PFSK-1 (cell line): Measurements from ENCODE around the gene LMX1A.

ENCODE experiments used
- FOXP2 ChIP-seq: optimal IDR thresholded peaks from 2 replicates; pipeline ENCODE3; 2011; ENCODE audit warnings: borderline replicate concordance, control low read depth, inconsistent platforms; ENCODE audit not compliant: insufficient read depth; ENCODE audit errors: extremely low read length, extremely low read depth
- POLR2AphosphoS5 ChIP-seq: IDR thresholded peaks from 2 replicates; pipeline ENCODE4 v1.6.1; 2012; ENCODE audit warnings: low read depth, mild to moderate bottlenecking, control low read depth, low read length, moderate library complexity
- SIN3A ChIP-seq: IDR thresholded peaks from 2 replicates; pipeline ENCODE4 v1.6.1; 2012; ENCODE audit warnings: mild to moderate bottlenecking, low read length, moderate library complexity, borderline replicate concordance; ENCODE audit not compliant: insufficient read depth
- TAF1 ChIP-seq: IDR thresholded peaks from 2 replicates; pipeline ENCODE4 v1.6.1; 2012; ENCODE audit warnings: low read length, control low read depth, borderline replicate concordance; ENCODE audit not compliant: insufficient read depth
- TF ChIP-seq, protein P1 (sequence below), 2 experiments: IDR thresholded peaks; 2 replicates each; pipeline versions ENCODE4 v1.6.1 to v1.8.0; 2011 to 2012; ENCODE audit warnings: low read depth in 2 of 2, low read length in 2 of 2, control low read depth in 1 of 2, inconsistent platforms in 1 of 2, mild to moderate bottlenecking in 1 of 2, moderate library complexity in 1 of 2; ENCODE audit not compliant: insufficient read depth in 1 of 2

DNA sequence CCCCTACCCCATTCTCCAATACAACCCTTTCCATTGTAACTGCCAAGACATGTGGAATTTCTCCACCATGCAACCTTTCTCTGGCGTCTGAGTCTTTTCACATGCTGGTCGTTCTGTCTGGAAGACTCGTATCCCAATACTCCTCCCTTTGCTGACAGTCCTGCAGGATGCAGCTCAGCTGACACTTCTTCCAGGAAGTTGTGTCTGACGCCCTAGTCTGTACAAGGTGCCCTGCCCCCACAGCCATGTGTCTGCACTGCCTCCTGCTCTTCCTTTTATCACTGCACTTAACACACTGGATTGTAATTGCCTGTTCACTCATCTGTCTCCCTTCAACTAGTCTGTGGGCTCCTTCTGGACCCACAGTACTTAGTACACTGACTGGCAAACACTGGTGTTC is 188.0 kb downstream of the LMX1A start:
- TF ChIP-seq POLR2AphosphoS5 (no peak), SIN3A (no peak), TAF1 (no peak), FOXP2 (no peak)
- TF ChIP-seq, protein P1, sequence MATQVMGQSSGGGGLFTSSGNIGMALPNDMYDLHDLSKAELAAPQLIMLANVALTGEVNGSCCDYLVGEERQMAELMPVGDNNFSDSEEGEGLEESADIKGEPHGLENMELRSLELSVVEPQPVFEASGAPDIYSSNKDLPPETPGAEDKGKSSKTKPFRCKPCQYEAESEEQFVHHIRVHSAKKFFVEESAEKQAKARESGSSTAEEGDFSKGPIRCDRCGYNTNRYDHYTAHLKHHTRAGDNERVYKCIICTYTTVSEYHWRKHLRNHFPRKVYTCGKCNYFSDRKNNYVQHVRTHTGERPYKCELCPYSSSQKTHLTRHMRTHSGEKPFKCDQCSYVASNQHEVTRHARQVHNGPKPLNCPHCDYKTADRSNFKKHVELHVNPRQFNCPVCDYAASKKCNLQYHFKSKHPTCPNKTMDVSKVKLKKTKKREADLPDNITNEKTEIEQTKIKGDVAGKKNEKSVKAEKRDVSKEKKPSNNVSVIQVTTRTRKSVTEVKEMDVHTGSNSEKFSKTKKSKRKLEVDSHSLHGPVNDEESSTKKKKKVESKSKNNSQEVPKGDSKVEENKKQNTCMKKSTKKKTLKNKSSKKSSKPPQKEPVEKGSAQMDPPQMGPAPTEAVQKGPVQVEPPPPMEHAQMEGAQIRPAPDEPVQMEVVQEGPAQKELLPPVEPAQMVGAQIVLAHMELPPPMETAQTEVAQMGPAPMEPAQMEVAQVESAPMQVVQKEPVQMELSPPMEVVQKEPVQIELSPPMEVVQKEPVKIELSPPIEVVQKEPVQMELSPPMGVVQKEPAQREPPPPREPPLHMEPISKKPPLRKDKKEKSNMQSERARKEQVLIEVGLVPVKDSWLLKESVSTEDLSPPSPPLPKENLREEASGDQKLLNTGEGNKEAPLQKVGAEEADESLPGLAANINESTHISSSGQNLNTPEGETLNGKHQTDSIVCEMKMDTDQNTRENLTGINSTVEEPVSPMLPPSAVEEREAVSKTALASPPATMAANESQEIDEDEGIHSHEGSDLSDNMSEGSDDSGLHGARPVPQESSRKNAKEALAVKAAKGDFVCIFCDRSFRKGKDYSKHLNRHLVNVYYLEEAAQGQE (IDR thresholded peaks at IDR 0.05; ENCODE audit: insufficient read depth in 1 of 2, low read depth in 2 of 2, low read length in 2 of 2) = no peak
